AG04450 (cell line): ENCODE measurements around the gene SERPINA4. TPM values are rescaled to one million over a fixed set of nuclear protein-coding genes. Genes with fewer than 3 reads are reported as not detected.

Experiments used
- CTCF ChIA-PET: fragments of 300-600, 350-600 bp; formaldehyde crosslinking; extraction: SDS; loops from one replicate; lab custom pipeline; 2022; ENCODE audit warnings: antibody characterized with exemption, inconsistent platforms; lab: Charles Lee
- POLR2A ChIA-PET: fragments of 350-600 bp; formaldehyde crosslinking; extraction: SDS; loops from one replicate; lab custom pipeline; 2021; ENCODE audit warnings: antibody characterized with exemption, inconsistent platforms; lab: Yijun Ruan, JAX
- DNase-seq: peaks from one replicate; pipeline ENCODE4 v3.0.0-alpha.2; 2011; ENCODE audit warnings: low read depth, low spot score
- H3K27ac ChIP-seq: one replicate; pipeline ENCODE4 v1.5.1; 2012; ENCODE audit warnings: low read depth, low read length, control low read depth
- H3K27me3 ChIP-seq: one replicate; pipeline ENCODE4 v1.6.0; 2012; ENCODE audit warnings: low read length; ENCODE audit not compliant: control insufficient read depth, insufficient read depth
- H3K4me3 ChIP-seq: 2 replicates; pipeline ENCODE4 v1.5.1; 2011; ENCODE audit warnings: mild to moderate bottlenecking, low read depth, low read length, control low read depth
- H3K9me3 ChIP-seq: 2 replicates; pipeline ENCODE4 v1.5.1; 2012; ENCODE audit warnings: low read length; ENCODE audit not compliant: control insufficient read depth, insufficient read depth
- CTCF ChIP-seq: IDR thresholded peaks from 2 replicates; pipeline ENCODE4 v1.5.1; 2011; ENCODE audit warnings: low read depth, low read length, control low read depth, inconsistent platforms
- polyA plus RNA-seq: library from polyadenylated mRNA; depleted of rRNA; stranded (reverse); fragments of >200 nt; gene quantifications from 2 replicates; pipeline ENCODE4 v1.2.3, GENCODE V29; 2011

The SERPINA4 gene
- polyA plus RNA-seq, 1 experiment = not detected

- Histone ChIP-seq H3K27me3 (no peaks in the 10 kb centered on the region), H3K9me3 (no peaks in the 10 kb centered on the region), H3K4me3 (no peak overlapping the region), H3K27ac (no peak overlapping the region)
- ChIA-PET CTCF (interaction anchor here (1.0 to 1.3 kb wide), 2 partner anchors 59 to 112 kb away, joined by 3 to 5 read pairs; no protein-coding TSS in a partner anchor), POLR2A (no interaction called here)
- DNase-seq = no peak
- TF ChIP-seq CTCF = no peak
These were observed 16.0 kb upstream of the SERPINA4 start for GRCh38 chr14:94545131-94545841.

- Histone ChIP-seq H3K27ac (no peak overlapping the region), H3K9me3 (no peaks in the 10 kb centered on the region), H3K27me3 (no peaks in the 10 kb centered on the region), H3K4me3 (no peak overlapping the region)
- ChIA-PET CTCF (interaction anchor here (1.3 kb wide), 1 partner anchor 113 kb away, joined by 3 read pairs; no protein-coding TSS in a partner anchor), POLR2A (no interaction called here)
- no peak for TF ChIP-seq CTCF
- DNase-seq = no peak
These were observed 14.0 kb upstream of the SERPINA4 start for GRCh38 chr14:94547151-94547680.

- CTCF ChIA-PET = interaction anchor here (3.4 to 3.9 kb wide), 2 partner anchors 15 to 114 kb away, joined by 30 to 35 read pairs; no protein-coding TSS in a partner anchor
These were observed 13.5 kb upstream of the SERPINA4 start for GRCh38 chr14:94547726-94548125.

GRCh38 chr14:94548131-94548998, 12.9 kb upstream of the SERPINA4 start:
- peaks cover 2% of the 10 kb centered on the region for H3K27me3 ChIP-seq
- CTCF ChIA-PET = interaction anchor here (0.5 to 3.9 kb wide), 28 partner anchors 9 to 819 kb away, joined by 3 to 35 read pairs (median 4); no protein-coding TSS in a partner anchor
- TF ChIP-seq CTCF = no peak
- no peaks in the 10 kb centered on the region for H3K9me3 ChIP-seq
- DNase-seq = no peak
- POLR2A ChIA-PET = no interaction called here
- H3K27ac ChIP-seq = no peak overlapping the region
- H3K4me3 ChIP-seq = no peak overlapping the region

More at GRCh38 chr14:94547726-94548125, 13.5 kb upstream of the SERPINA4 start:
- H3K27ac ChIP-seq = no peak overlapping the region
- no peak for DNase-seq
- no peaks in the 10 kb centered on the region for H3K9me3 ChIP-seq
- peaks cover 2% of the 10 kb centered on the region for H3K27me3 ChIP-seq
- TF ChIP-seq CTCF = no peak
- POLR2A ChIA-PET = no interaction called here
- H3K4me3 ChIP-seq = no peak overlapping the region
